GM18507 (cell line): Measurements from ENCODE around the gene GRM5.

Experiments used
- DNase-seq: peaks from one replicate; pipeline ENCODE4 v3.0.0; 2011; ENCODE audit warnings: low read depth; ENCODE audit not compliant: insufficient read length; ENCODE audit errors: extremely low spot score
- FAIRE-seq: peaks from 2 replicates; lab custom pipeline; 2011; peaks lifted over from hg19 to GRCh38; lab: Jason Lieb, UNC

Gene GRM5

GRCh38 chr11:88790182-88790581, 275.6 kb downstream of the GRM5 start:
- DNase-seq (no peak), FAIRE-seq (no peak)

- DNase-seq = no peak
- no peak for FAIRE-seq
Measured at GRCh38 chr11:88779577-88779976, 286.2 kb downstream of the GRM5 start.

DNA sequence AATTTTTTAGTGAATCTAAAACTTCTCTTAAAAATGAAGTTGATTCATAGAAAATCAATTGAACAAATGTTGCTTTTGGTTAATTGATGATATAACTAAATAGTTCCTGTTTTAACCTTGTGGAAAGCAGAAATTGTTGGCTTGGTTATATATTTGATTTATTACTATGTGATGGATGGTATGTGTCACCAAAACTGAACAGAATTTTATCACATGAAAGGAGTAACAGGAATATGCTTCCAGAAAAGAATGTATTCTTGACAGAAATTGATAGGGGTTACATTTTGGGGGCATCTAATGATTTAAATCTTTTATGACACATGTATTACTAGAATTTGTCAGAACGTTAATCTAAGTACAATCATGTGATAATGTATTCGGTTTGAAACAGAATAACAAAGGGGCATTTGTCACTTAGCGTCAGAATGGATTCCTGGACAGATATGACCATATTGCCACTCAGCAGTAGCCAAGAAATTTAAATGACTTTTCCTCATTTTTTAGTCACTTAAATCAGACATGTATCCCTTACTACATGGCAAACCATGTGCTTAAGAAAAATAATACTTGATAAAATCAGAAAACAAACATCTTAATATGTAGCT, 295.2 kb downstream of the GRM5 start:
- DNase-seq (no peak), FAIRE-seq (no peak)

- FAIRE-seq (no peak), DNase-seq (no peak)
Measured at GRCh38 chr11:88744140-88744539, 321.6 kb downstream of the GRM5 start.

DNA sequence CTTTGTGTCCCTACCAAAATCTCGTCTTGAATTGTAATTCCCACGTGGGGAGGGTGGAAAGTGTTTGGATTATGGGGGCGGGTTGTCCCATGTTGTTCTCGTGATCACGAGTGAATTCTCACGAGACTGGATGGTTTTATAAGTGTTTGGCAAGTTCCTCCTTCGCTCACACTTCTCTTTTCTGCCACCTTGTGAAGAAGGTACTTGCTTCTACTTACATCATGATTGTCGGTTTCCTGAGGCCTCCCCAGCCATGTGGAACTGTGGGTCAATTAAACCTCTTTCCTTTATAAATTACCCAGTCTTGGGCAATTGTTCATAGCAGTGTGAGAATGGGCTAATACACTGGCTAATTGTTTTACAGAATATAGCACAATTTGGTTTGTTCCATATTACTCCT, 326.3 kb downstream of the GRM5 start:
- DNase-seq (no peak), FAIRE-seq (no peak)

DNA sequence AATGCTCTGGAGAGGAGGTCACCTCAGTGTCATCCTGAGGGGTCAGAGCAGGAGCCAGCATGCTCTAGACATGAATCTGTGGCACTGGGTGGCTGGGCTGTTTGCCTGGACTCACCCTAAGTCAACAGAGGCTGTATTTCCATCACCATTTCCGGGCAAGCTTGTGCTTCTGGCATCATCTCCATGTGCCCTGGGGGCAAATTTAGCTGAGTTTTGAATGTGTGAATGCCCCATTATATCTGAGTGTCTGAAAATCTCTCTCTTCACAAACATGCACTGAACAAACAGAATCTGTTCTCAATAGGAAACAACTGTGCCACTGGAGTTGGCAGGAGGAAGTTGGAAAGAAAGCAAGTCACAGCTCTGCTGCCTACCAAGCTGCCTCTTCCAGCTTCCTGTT, 356.2 kb downstream of the GRM5 start:
- FAIRE-seq = no peak
- DNase-seq = no peak

DNA sequence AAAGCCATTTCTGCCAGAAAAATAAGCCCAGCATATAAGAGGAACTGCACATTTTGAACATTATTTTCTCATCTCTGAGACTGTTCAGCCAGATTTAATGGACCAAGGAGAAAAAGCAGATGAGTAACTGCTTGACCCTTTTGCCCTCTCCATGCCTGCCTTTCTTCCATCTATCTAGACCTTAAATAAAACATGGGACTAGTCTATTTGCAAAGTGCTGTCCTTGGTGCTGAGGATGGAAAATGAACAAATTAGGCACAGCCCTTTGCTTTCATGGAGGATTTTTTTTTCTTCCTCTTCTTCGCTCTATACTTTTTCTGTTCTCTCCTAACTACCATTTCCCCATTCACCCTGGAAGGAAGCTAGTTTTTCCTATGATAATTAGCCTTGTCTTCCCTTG, 361.3 kb downstream of the GRM5 start:
- FAIRE-seq = no peak

DNA sequence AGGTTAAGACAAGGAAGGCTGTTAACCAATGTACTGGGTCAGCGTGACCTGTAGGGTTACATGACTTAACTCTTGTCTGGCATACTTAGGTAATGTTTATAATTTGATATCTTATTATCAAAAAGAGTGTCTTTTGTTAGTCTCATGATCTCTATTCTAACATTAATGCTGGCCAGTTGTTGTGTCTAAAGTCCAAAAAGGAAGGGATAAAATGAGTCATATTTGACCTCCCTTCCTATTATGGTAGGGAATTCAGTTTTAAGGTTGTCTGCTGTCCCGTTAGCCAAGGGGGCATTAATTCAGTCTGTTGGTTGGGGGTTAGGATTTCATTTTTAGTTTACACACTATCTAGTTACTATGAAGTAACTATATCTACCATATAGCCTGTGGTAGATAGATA, 364.0 kb downstream of the GRM5 start:
- DNase-seq (no peak), FAIRE-seq (no peak)

More for the DNA sequence above, 361.3 kb downstream of the GRM5 start:
- DNase-seq = no peak

- FAIRE-seq (no peak), DNase-seq (no peak)
Measured at GRCh38 chr11:88697139-88697538, 368.6 kb downstream of the GRM5 start.

DNA sequence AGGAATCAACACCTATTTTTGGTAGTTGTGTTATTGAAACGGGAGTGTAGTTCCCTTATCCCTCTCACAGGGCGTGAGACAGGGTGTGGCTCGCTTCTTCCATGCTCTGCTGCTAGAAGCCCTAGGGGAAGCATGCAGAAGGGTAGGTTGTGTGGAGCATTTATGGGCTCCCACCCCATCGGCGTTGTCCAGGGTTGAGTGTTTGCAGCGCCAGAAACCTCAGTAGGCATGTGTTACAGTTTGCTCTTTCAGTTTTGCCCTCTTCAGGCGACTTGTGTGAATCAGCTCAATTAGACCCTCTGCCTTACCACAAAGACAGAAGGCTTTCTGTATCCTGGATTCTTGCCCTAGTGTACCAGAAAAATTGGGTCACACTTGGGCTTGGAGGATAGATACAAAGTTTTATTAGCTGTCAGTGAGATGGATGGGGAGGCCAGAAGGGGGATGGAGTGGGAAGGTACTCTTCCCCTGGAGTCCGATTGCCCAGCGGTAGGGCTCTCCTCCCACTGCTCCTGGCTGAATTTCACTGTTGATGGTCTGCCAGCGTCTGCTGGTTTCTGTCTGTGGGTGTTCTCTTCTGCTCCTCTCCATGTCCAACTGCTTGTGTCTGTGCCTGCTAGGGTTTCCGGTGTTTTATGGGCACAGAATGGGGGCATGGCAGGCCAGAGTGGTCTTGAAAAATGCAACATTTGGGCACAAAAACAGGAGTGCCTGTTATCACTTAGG, 369.9 kb downstream of the GRM5 start:
- DNase-seq = no peak
- no peak for FAIRE-seq

DNA sequence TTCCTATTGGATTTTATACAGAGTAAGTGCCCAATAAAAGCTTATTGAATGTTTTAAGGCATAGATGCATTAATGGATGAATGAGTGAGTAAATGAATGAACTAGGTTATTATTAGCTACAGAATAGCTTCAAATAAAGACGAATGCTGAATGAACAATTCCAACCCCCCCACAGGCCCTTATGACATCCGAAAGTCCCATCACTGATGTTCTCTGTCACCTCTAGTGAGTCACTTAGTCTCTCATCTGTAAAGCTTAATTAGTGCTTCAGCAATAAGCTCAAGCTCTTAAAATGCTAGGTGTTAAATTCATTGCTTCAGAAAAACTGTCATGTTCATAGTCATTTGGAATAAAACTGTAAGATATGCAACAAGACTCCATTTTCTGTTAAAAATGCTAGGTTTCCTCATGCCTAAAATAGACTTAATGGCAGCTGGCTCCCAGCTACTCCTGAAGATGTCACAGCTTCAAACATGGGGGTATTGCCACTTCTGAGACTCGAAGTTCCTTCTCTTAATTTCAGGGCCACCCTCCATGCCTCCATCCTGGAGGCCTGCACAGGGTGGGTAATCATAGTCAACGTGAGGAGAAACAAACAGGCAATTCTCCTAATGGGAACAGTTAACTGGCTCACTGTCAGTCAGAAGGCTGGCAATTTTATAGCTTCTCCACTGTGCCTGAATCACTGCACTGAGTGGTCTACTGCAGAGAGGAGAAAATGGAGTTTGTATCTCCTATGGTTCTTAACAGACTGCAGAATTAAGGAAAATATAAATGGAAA, 373.3 kb downstream of the GRM5 start:
- DNase-seq (no peak), FAIRE-seq (no peak)

DNA sequence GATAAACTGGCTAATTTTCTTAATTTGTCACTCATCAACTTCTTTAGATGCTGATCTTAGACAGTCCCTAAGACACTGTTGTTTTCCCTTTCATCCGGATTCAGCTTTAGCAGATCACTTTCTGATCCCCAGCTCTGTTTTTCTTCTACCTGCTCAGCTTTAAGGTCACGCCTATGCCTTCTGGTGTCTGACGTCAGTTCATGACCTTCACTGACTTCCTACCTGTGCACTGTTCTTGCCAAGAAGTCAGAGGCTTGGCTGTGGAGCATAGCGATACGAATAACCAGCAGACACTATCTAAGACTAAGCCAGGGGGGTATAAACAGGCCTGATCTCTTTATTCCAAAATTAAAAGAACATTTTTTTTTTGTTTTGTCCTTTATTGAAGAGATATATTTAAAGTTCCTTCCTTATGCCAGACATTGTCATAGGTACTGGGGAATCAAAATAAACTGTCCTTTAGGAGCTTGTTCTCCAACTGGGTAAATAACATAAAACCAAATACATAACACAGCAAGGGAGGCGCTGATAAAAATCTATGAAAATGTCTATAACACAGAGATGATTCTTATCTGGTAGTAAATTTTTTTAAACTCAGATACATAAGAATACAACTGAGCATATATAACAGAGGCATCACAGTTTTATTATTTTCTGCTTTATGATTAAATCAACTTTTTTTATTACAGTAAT, 376.1 kb downstream of the GRM5 start:
- no peak for FAIRE-seq
- no peak for DNase-seq

GRCh38 chr11:88683024-88683423, 382.8 kb downstream of the GRM5 start:
- no peak for FAIRE-seq
- DNase-seq = no peak

GRCh38 chr11:88680806-88681205, 385.0 kb downstream of the GRM5 start:
- FAIRE-seq (no peak), DNase-seq (no peak)

DNA sequence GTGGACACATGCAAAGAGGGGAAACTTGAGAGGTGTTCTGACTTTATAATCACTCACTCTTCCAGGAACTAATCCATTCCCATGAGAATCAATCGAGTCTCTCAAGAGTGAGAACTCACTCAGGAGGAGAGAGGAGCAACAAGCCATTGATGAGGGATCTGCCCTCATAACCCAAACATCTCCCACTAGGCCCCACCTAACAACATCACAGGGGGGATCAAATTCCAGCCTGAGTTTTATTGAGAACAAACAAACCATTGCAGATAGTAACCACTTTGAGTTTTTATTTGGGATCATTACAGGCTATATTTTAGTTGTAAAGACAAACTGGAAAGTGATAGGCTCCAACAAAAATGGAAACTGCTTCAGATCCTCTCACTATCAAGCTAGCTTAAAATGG, 399.4 kb downstream of the GRM5 start:
- FAIRE-seq (no peak), DNase-seq (no peak)

GRCh38 chr11:88657076-88657738, 408.6 kb downstream of the GRM5 start:
- no peak for FAIRE-seq
- no peak for DNase-seq

DNA sequence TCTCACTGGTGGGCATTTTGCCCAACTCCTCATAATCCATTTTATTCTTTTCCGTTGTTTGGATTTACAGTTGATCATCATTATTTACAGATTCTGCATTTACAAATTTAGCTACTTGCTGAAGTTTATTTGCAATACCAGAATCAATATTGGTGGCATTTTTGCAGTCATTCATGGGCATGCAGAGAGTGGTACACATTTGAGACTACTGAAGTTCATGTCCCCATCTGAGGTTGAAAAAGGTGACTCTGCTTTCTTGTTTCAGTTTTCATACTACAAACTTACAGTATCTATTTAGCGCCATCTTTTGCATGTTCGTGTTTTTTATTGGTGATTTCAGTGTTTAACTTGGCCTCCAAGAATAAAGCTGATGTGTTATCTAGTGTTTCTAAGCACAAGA, 409.5 kb downstream of the GRM5 start:
- DNase-seq (no peak), FAIRE-seq (no peak)

DNA sequence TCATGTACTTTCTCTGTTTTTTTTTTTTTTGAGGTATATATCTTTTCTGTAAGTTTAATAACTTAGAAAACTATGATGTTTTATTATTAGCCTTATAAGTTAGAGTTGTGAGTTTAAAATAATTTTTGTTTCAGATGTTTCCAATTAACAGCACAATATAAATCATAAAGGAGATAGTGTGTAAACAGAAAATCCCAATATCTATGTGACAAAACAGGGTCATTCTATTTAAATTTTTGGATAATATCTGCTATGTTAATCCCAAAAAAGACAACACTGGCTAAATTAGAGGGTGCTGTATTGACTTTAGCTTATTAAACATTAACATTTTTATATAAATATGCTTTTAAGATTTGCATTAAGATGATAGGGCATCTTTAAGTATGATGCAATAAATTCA, 410.1 kb downstream of the GRM5 start:
- no peak for DNase-seq

GRCh38 chr11:88655196-88655595, 410.6 kb downstream of the GRM5 start:
- FAIRE-seq (no peak), DNase-seq (no peak)

More for the DNA sequence above, 410.1 kb downstream of the GRM5 start:
- no peak for FAIRE-seq

DNA sequence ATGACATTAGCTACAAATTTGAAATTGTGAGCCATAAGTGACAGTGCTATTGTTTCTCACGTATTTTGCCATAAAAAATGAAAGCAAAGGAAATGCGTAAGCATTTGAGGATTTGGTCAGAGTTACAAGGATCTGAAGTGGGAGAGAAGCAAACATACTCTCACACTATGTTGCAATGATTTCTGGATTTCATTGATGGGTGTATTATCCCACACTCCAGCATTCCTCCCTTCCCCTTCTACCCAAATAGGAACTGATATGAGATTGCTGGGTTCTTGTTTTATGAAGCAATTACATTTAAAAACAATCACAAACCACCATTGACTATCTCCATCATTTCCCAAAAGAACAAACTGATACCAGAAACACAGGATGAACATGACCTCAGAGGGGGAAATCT, 414.2 kb downstream of the GRM5 start:
- FAIRE-seq (no peak), DNase-seq (no peak)
